OCI-LY7 (cell line): Measurements from ENCODE around the gene CERS6. TPM values are rescaled to one million over a fixed set of nuclear protein-coding genes. Genes with fewer than 3 reads are reported as not detected.

ENCODE experiments used
- BruUV-seq: library from RNA; stranded (reverse); fragments of 400-500 nt; replicated peaks from 2 replicates; lab custom pipeline; 2021; lab: Mats Ljungman, UMichigan
- CTCF ChIA-PET: fragments of 300-600 bp; sonication (Branson Sonifier 250); formaldehyde crosslinking; loops from one replicate; lab custom pipeline; 2022; ENCODE audit warnings: antibody characterized with exemption; ENCODE audit not compliant: unreplicated experiment; lab: Charles Lee
- POLR2A ChIA-PET: fragments of 300-600 bp; sonication (Branson Sonifier 250); formaldehyde crosslinking; loops from one replicate; lab custom pipeline; 2022; ENCODE audit warnings: antibody characterized with exemption; lab: Charles Lee
- DNase-seq: peaks from one replicate; pipeline ENCODE4 v3.0.0-alpha.2; 2015; ENCODE audit warnings: low spot score
- H2AFZ ChIP-seq: fragments of 200-600 bp; sonication (generic), shearing (Covaris generic); 2 replicates; pipeline ENCODE4 v1.6.1; 2014; ENCODE audit warnings: mild to moderate bottlenecking, antibody characterized with exemption, low read length, moderate library complexity
- H3K27ac ChIP-seq: fragments of 200-600 bp; sonication (generic); 2 replicates; pipeline ENCODE4 v1.5.1; 2014; ENCODE audit warnings: mixed run types, low read depth, mild to moderate bottlenecking, moderate library complexity, low read length, inconsistent platforms; ENCODE audit not compliant: poor library complexity, severe bottlenecking
- H3K36me3 ChIP-seq: fragments of 200-600 bp; sonication (generic); 2 replicates; pipeline ENCODE4 v1.6.1; 2014; ENCODE audit warnings: mild to moderate bottlenecking, antibody characterized with exemption, low read length, moderate library complexity, mixed read lengths; ENCODE audit not compliant: insufficient read depth
- H3K4me1 ChIP-seq: fragments of 200-600 bp; sonication (generic); 2 replicates; pipeline ENCODE4 v1.5.1; 2014; ENCODE audit warnings: mild to moderate bottlenecking, low read length; ENCODE audit not compliant: insufficient read depth, poor library complexity, severe bottlenecking
- H3K4me2 ChIP-seq: fragments of 200-600 bp; sonication (generic); 2 replicates; pipeline ENCODE4 v1.6.1; 2014; ENCODE audit warnings: mild to moderate bottlenecking, low read length
- H3K4me3 ChIP-seq: fragments of 200-600 bp; sonication (generic); 2 replicates; pipeline ENCODE4 v1.5.1; 2014; ENCODE audit warnings: mild to moderate bottlenecking, low read depth, low read length; ENCODE audit not compliant: poor library complexity, severe bottlenecking
- H3K79me2 ChIP-seq: fragments of 200-600 bp; sonication (generic); 2 replicates; pipeline ENCODE4 v1.6.1; 2016; ENCODE audit warnings: low read depth, mild to moderate bottlenecking, low read length, moderate library complexity, mixed read lengths; ENCODE audit not compliant: insufficient read depth
- H3K9me2 ChIP-seq: fragments of 200-600 bp; sonication (generic); 2 replicates; pipeline ENCODE4 v1.6.1; 2016; ENCODE audit warnings: mild to moderate bottlenecking, low read length, mixed read lengths; ENCODE audit not compliant: insufficient read depth
- H3K9me3 ChIP-seq: fragments of 200-600 bp; sonication (generic); 2 replicates; pipeline ENCODE4 v1.6.1; 2014; ENCODE audit warnings: mild to moderate bottlenecking, mixed run types, low read length, mixed read lengths
- H4K20me1 ChIP-seq: fragments of 200-600 bp; sonication (generic); 2 replicates; pipeline ENCODE4 v1.6.1; 2014; ENCODE audit warnings: mild to moderate bottlenecking, antibody characterized with exemption, low read length, moderate library complexity, mixed read lengths; ENCODE audit not compliant: insufficient read depth
- EZH2phosphoT487 ChIP-seq: fragments of 200-600 bp; sonication (generic); IDR thresholded peaks from 2 replicates; pipeline ENCODE4 v1.6.1; 2018; ENCODE audit warnings: low read depth, borderline replicate concordance, mild to moderate bottlenecking, mixed run types, antibody characterized with exemption, low read length, moderate library complexity, mixed read lengths
- intact Hi-C: fragments of 100-400 bp; cut with micrococcal nuclease; formaldehyde crosslinking; loops from one replicate; pipeline ENCODE4 v1.10.0; 2022; ENCODE audit not compliant: unreplicated experiment
- total RNA-seq, 2 experiments: library from RNA; depleted of rRNA in 1 of 2; stranded (reverse); fragments of >200 nt in 1 of 2; shearing (Covaris generic) in 1 of 2; gene quantifications; 2 replicates each; pipeline ENCODE4 v1.2.3, GENCODE V29; 2014 to 2022
- TF ChIP-seq, protein P1 (sequence below): fragments of 200-600 bp; sonication (generic); conservative IDR thresholded peaks from 2 replicates; pipeline ENCODE4 v1.5.1; 2014; ENCODE audit warnings: mild to moderate bottlenecking, antibody characterized with exemption, low read length, moderate library complexity, mixed read lengths

Gene CERS6
- total RNA-seq, 2 experiments from 2014 or later, result 0.04 TPM; not detected in 1

- TF ChIP-seq EZH2phosphoT487, result no peak
- TF ChIP-seq, protein P1, sequence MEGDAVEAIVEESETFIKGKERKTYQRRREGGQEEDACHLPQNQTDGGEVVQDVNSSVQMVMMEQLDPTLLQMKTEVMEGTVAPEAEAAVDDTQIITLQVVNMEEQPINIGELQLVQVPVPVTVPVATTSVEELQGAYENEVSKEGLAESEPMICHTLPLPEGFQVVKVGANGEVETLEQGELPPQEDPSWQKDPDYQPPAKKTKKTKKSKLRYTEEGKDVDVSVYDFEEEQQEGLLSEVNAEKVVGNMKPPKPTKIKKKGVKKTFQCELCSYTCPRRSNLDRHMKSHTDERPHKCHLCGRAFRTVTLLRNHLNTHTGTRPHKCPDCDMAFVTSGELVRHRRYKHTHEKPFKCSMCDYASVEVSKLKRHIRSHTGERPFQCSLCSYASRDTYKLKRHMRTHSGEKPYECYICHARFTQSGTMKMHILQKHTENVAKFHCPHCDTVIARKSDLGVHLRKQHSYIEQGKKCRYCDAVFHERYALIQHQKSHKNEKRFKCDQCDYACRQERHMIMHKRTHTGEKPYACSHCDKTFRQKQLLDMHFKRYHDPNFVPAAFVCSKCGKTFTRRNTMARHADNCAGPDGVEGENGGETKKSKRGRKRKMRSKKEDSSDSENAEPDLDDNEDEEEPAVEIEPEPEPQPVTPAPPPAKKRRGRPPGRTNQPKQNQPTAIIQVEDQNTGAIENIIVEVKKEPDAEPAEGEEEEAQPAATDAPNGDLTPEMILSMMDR, result no peak
- POLR2A ChIA-PET, result no interaction called here
- Histone ChIP-seq H3K4me2 (no peak overlapping the region), H3K4me3 (no peak overlapping the region), H3K27ac (no peak overlapping the region), H4K20me1 (no peaks in the 10 kb centered on the region), H3K9me3 (no peaks in the 10 kb centered on the region), H3K9me2 (no peaks in the 10 kb centered on the region), H2AFZ (no peak overlapping the region), H3K79me2 (no peaks in the 10 kb centered on the region), H3K4me1 (no peaks in the 10 kb centered on the region), H3K36me3 (no peaks in the 10 kb centered on the region)
- intact Hi-C loops, result no loop called here
- no peak for DNase-seq
- CTCF ChIA-PET, result no interaction called here
- no TSS peak for BruUV-seq
Measured at GRCh38 chr2:168607992-168608391, 151.9 kb downstream of the CERS6 start.

DNA sequence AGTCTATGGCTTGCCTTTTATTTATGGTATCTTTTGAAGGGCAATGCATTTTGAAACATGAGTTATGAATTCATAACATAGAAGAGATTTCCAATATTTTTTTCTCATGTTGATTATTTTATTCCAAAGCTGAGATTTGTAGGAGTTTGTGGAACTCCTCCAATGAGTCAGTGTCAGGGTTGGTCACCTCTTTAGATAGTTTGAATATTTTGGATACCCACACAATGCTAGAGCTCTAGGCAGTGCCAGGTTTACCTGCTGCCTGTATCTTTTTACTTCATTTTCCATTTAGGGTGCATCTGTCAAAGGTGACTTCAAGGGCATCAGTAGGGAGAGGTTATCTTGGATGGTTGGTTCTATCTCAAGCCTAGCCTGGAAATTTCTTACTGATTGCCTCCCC, 152.7 kb downstream of the CERS6 start:
- Histone ChIP-seq H2AFZ (no peak overlapping the region), H3K36me3 (no peaks in the 10 kb centered on the region), H4K20me1 (no peaks in the 10 kb centered on the region), H3K9me2 (no peaks in the 10 kb centered on the region), H3K4me1 (no peaks in the 10 kb centered on the region), H3K79me2 (no peaks in the 10 kb centered on the region), H3K9me3 (no peaks in the 10 kb centered on the region), H3K27ac (no peak overlapping the region), H3K4me3 (no peak overlapping the region), H3K4me2 (no peak overlapping the region)
- intact Hi-C loops, result no loop called here
- no TSS peak for BruUV-seq
- TF ChIP-seq, protein P1, result no peak
- no peak for TF ChIP-seq EZH2phosphoT487
- ChIA-PET POLR2A (interaction anchor here (0.6 kb wide), 1 partner anchor 361 kb away, joined by 3 read pairs; no protein-coding TSS in a partner anchor), CTCF (no interaction called here)
- DNase-seq, result no peak

DNA sequence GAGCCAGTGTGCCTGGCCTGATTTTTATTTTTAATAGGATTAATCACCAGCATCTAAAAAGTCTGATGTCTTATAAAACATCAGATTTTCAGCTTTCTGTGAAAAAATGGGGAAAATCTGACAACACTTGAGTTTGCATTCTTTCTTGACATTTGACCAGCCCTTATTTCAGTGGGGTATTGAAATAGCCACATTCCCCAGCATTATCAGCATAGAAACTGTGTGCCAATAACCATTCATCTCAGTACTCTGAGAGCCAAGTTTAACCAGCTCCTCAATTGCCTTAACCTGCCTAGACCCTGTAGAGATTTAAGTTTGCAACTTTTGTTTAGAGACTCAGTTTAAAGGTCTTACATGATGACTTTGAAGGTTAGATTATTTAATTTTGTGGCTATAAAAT, 155.0 kb downstream of the CERS6 start:
- BruUV-seq, result no TSS peak
- H3K27ac ChIP-seq, result no peak overlapping the region
- H4K20me1 ChIP-seq, result no peaks in the 10 kb centered on the region
- H3K4me1 ChIP-seq, result no peaks in the 10 kb centered on the region
- no peaks in the 10 kb centered on the region for H3K36me3 ChIP-seq
- H3K4me3 ChIP-seq, result no peak overlapping the region
- no peaks in the 10 kb centered on the region for H3K9me2 ChIP-seq
- ChIA-PET POLR2A (no interaction called here), CTCF (no interaction called here)
- intact Hi-C loops, result loop anchor here (10.0 kb wide), 1 partner anchor 266 kb away; no protein-coding TSS in a partner anchor
- DNase-seq, result no peak
- TF ChIP-seq EZH2phosphoT487, result no peak
- TF ChIP-seq, protein P1, result no peak
- no peak overlapping the region for H3K4me2 ChIP-seq
- H2AFZ ChIP-seq, result no peak overlapping the region
- H3K79me2 ChIP-seq, result no peaks in the 10 kb centered on the region
- no peaks in the 10 kb centered on the region for H3K9me3 ChIP-seq
